Spleen (tissue), 11 donors: ENCODE data around the gene ZRSR2. TPM values are rescaled to one million over a fixed set of nuclear protein-coding genes. Genes with fewer than 3 reads are reported as not detected.

Experiments
- DNase-seq: peaks from one replicate; pipeline ENCODE4 v3.0.0-alpha.2; 2020
- H3K27ac ChIP-seq, 8 donors: fragments of 200-600 bp; sonication (generic) in 7 of 8; 1 replicate in 4 of 8; 2 replicates in 4 of 8; pipeline versions ENCODE4 v1.5.0 to v1.8.0; 2016 to 2021; ENCODE audit warnings: inconsistent platforms in 4 of 8, mild to moderate bottlenecking in 4 of 8, moderate library complexity in 1 of 8
- H3K27me3 ChIP-seq, 7 donors: fragments of 200-600 bp; sonication (generic) in 6 of 7; replicated peaks in 1 of 7; 1 replicate in 4 of 7; 2 replicates in 3 of 7; pipeline versions ENCODE4 v1.5.0 to v1.8.0; 2016 to 2021; ENCODE audit warnings: inconsistent platforms in 3 of 7, mild to moderate bottlenecking in 1 of 7
- H3K36me3 ChIP-seq, 6 donors: fragments of 200-600 bp; sonication (generic) in 5 of 6; 1 replicate in 4 of 6; 2 replicates in 2 of 6; pipeline versions ENCODE4 v1.5.0 to v1.8.0; 2016 to 2021; ENCODE audit warnings: inconsistent platforms in 2 of 6
- H3K4me1 ChIP-seq, 6 donors: fragments of 200-600 bp; sonication (generic) in 5 of 6; 1 replicate in 3 of 6; 2 replicates in 3 of 6; pipeline versions ENCODE4 v1.5.0 to v1.8.0; 2016 to 2021; ENCODE audit warnings: inconsistent platforms in 3 of 6
- H3K4me3 ChIP-seq, 8 donors: fragments of 200-600 bp; sonication (generic) in 7 of 8; 1 replicate in 4 of 8; 2 replicates in 4 of 8; pipeline versions ENCODE4 v1.5.0 to v1.8.0; 2016 to 2021; ENCODE audit warnings: inconsistent platforms in 4 of 8, mild to moderate bottlenecking in 4 of 8, moderate library complexity in 2 of 8
- H3K9me3 ChIP-seq, 8 donors: fragments of 200-600 bp; sonication (generic) in 7 of 8; 1 replicate in 4 of 8; 2 replicates in 4 of 8; pipeline versions ENCODE4 v1.5.0 to v1.8.0; 2016 to 2021; ENCODE audit warnings: inconsistent platforms in 4 of 8
- POLR2A ChIP-seq, 3 donors: fragments of 450-650 bp; IDR thresholded peaks; one replicate each; pipeline ENCODE4 v1.5.1; 2017; ENCODE audit warnings: antibody characterized with exemption in 3 of 3, mild to moderate bottlenecking in 1 of 3
- POLR2AphosphoS5 ChIP-seq, 3 donors: sonication (generic); formaldehyde crosslinking; IDR thresholded peaks; one replicate each; pipeline ENCODE4 v1.5.1; 2017; ENCODE audit warnings: antibody characterized with exemption in 3 of 3
- WGBS, 5 donors: extraction: QIAGEN DNeasy Blood & Tissue Kit in 3 of 5; methylation state at CpG; one replicate each; pipeline versions ENCODE4 v1.1.5 to v1.1.7; 2013 to 2018; 5-methylcytosine and 5-hydroxymethylcytosine counted together
- intact Hi-C: fragments of 100-400 bp; cut with DNase I; formaldehyde crosslinking; loops from one replicate; pipeline ENCODE4 v1.15.0; 2023; ENCODE audit warnings: low total_unique reads
- polyA plus RNA-seq, 3 donors: library from polyadenylated mRNA; stranded (reverse); fragments of 200-250 nt; gene quantifications; one replicate each; pipeline ENCODE4 v1.2.1, GENCODE V29; 2013
- total RNA-seq, 7 donors: library from RNA; depleted of rRNA in 3 of 7; stranded (reverse); fragments of >200 nt in 3 of 7; fragmentation: NEBNext Ultra II Directional in 4 of 7; extraction: Animal tissue kit (Norgen Biotek cat#: 25700) in 4 of 7; gene quantifications; one replicate each; pipeline versions ENCODE4 v1.1.0 to v1.2.1, GENCODE V29; 2016 to 2021
- TF ChIP-seq, protein P1 (sequence below), 11 experiments: fragments of 200-600 bp in 7 of 11; fragments of 450-650 bp in 4 of 11; sonication (generic) in 4 of 11; IDR thresholded peaks in 8 of 11; conservative IDR thresholded peaks in 3 of 11; 1 replicate in 7 of 11; 2 replicates in 4 of 11; pipeline versions ENCODE4 v1.4.0 to v1.8.0; 2016 to 2021; ENCODE audit warnings: antibody characterized with exemption in 11 of 11, inconsistent platforms in 4 of 11, mild to moderate bottlenecking in 1 of 11
- donor health status: healthy with polysubstance abuse.
- donor health status: DM: no; HTN: no; CAD: no; lungs with moderate emphysema.
- donor health status: DM: no; HTN: no; CAD: no.
- donor health status: Bipolar disorder and iron deficiency.
- donor health status: healthy.
- donor health status: DM: no; HTN: no; CAD: no.
- donor health status: DM: yes; HTN: yes; CAD: no.

Gene ZRSR2
- total and polyA plus RNA-seq, 10 donors, result 8.3 to 65.1 (median 19.7) TPM

DNA sequence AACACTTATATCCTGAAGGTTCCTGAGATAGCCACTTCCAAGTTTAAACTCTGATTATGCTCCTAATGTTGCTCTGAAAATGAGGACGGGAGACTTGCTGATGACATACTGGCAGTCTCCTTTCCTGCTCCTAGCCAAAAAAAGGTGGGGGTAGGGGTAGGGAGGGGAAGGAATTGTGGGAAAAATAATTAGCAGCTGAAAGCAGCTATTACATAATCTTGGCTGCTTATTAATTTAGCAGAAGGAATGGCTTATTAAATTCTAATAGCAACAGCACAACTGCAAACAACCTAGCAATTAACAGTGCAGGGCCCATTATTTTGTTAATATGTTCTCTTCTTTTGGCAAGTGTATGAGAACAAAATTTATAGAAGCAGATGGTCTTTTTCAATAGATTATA lies 66.4 kb downstream of the ZRSR2 start:
- whole genome bisulfite sequencing, 5 donors, result 24 to 51% (median 38%) methylated on average over 1 of the region's 1 CpG
- Histone ChIP-seq H3K9me3 (no peaks in the 10 kb centered on the region), H3K27ac (peak overlapping the region in 6 of 8 donors; percentile 93 to 98 (median 96)), H3K27me3 (peaks cover 0 to 12% (median 0%) of the 10 kb centered on the region in 7 donors), H3K4me1 (peaks cover 4 to 36% (median 24%) of the 10 kb centered on the region in 6 donors), H3K36me3 (no peaks in the 10 kb centered on the region), H3K4me3 (peak overlapping the region in 1 of 8 donors; percentile 82)
- no peak for DNase-seq
- intact Hi-C loops, result no loop called here
- no peak for TF ChIP-seq POLR2AphosphoS5 (IDR thresholded peaks at IDR 0.05)
- TF ChIP-seq, protein P1, sequence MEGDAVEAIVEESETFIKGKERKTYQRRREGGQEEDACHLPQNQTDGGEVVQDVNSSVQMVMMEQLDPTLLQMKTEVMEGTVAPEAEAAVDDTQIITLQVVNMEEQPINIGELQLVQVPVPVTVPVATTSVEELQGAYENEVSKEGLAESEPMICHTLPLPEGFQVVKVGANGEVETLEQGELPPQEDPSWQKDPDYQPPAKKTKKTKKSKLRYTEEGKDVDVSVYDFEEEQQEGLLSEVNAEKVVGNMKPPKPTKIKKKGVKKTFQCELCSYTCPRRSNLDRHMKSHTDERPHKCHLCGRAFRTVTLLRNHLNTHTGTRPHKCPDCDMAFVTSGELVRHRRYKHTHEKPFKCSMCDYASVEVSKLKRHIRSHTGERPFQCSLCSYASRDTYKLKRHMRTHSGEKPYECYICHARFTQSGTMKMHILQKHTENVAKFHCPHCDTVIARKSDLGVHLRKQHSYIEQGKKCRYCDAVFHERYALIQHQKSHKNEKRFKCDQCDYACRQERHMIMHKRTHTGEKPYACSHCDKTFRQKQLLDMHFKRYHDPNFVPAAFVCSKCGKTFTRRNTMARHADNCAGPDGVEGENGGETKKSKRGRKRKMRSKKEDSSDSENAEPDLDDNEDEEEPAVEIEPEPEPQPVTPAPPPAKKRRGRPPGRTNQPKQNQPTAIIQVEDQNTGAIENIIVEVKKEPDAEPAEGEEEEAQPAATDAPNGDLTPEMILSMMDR (IDR thresholded peaks at IDR 0.05 in 8 of 11, conservative IDR thresholded peaks at IDR 0.05 in 3 of 11), result no peak
- TF ChIP-seq POLR2A (IDR thresholded peaks at IDR 0.05), result no peak

DNA sequence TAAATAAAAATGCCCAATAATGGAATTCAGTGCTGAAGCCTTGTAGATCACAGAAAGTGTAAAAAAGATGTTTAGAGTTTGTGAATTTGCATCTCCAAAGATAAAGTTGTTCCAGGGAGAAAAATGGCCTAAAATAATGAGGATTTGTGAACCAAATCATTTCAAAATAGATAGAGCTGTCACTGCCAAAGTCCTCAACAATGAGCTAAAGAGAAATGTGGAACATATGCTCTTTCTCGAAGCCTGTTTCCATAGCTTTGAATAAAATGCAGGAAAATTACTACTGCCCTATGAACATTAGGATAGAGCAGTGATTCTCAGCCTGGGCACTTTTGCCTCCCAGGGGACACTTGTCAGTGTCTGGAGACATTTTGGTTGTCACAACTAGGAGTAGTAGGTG lies 67.8 kb downstream of the ZRSR2 start:
- no peaks in the 10 kb centered on the region for H3K36me3 ChIP-seq
- no peaks in the 10 kb centered on the region for H3K9me3 ChIP-seq
- H3K4me1 ChIP-seq, result peaks cover 4 to 23% (median 20%) of the 10 kb centered on the region in 6 donors
- TF ChIP-seq, protein P1 (IDR thresholded peaks at IDR 0.05 in 8 of 11, conservative IDR thresholded peaks at IDR 0.05 in 3 of 11), result no peak
- no peak for TF ChIP-seq POLR2AphosphoS5 (IDR thresholded peaks at IDR 0.05)
- TF ChIP-seq POLR2A (IDR thresholded peaks at IDR 0.05), result no peak
- WGBS, 5 donors, result 88 to 100% (median 98%) methylated on average over 1 of the region's 1 CpG
- DNase-seq, result no peak
- intact Hi-C loops, result no loop called here
- peaks cover 0 to 16% (median 0%) of the 10 kb centered on the region in 7 donors for H3K27me3 ChIP-seq
- no peak overlapping the region for H3K27ac ChIP-seq
- no peak overlapping the region for H3K4me3 ChIP-seq

DNA sequence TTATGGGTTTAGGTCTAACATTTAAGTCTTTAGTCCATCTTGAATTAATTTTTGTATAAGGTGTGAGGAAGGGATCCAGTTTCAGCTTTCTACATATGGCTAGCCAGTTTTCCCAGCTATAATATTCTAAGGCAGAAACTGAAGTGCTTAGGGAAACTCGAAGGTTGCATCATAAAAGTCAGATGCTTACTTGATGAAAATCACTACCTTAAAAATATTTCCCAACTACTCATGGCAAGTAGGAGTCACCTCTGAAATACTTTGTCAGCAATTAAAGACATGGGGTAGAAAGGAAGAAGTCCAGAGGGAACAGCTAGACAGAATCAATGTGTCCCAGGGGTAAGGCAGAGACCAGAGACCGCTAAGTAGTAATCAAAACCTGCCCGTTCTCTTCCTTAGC lies 70.6 kb downstream of the ZRSR2 start:
- 69 to 89% (median 83%) methylated on average over 3 of the region's 3 CpGs for WGBS, 5 donors

DNA sequence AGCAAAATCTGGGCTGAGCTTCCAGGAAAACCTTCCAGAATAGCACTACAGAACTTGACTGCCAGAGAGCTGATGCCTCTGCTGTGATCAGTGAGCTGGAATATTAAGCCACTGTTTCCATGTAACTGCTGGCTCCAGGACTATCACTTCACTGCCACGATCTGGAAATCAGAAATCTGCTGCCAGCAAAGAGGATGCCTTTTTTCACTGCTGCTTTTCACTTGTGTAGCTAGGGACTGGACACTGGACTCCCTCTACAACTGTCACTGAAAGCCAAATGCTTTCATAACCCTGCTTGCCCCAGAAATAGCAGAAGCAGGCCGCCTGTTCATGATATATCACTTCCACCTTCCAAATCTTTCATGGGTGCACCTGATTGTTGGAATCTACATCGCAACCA lies 73.7 kb downstream of the ZRSR2 start:
- H3K27me3 ChIP-seq, result peaks cover 0 to 21% (median 0%) of the 10 kb centered on the region in 7 donors
- no peaks in the 10 kb centered on the region for H3K4me1 ChIP-seq
- H3K27ac ChIP-seq, result no peak overlapping the region
- H3K9me3 ChIP-seq, result no peaks in the 10 kb centered on the region
- H3K4me3 ChIP-seq, result no peak overlapping the region
- TF ChIP-seq POLR2A (IDR thresholded peaks at IDR 0.05) (no peak), POLR2AphosphoS5 (IDR thresholded peaks at IDR 0.05) (no peak)
- TF ChIP-seq, protein P1 (IDR thresholded peaks at IDR 0.05 in 8 of 11, conservative IDR thresholded peaks at IDR 0.05 in 3 of 11), result no peak
- 60 to 87% (median 74%) methylated on average over 3 of the region's 3 CpGs for WGBS, 5 donors
- intact Hi-C loops, result no loop called here
- DNase-seq, result no peak
- no peaks in the 10 kb centered on the region for H3K36me3 ChIP-seq

More for the DNA sequence above, 70.6 kb downstream of the ZRSR2 start:
- intact Hi-C loops, result no loop called here
- H3K4me1 ChIP-seq, result peaks cover 0 to 9% (median 6%) of the 10 kb centered on the region in 6 donors
- H3K27ac ChIP-seq, result no peak overlapping the region
- H3K36me3 ChIP-seq, result no peaks in the 10 kb centered on the region
- TF ChIP-seq POLR2AphosphoS5 (IDR thresholded peaks at IDR 0.05), result no peak
- TF ChIP-seq, protein P1 (IDR thresholded peaks at IDR 0.05 in 8 of 11, conservative IDR thresholded peaks at IDR 0.05 in 3 of 11), result no peak
- TF ChIP-seq POLR2A (IDR thresholded peaks at IDR 0.05), result no peak
- no peak overlapping the region for H3K4me3 ChIP-seq
- no peak for DNase-seq
- H3K9me3 ChIP-seq, result no peaks in the 10 kb centered on the region
- peaks cover 0 to 13% (median 0%) of the 10 kb centered on the region in 7 donors for H3K27me3 ChIP-seq
